ENCODE data around the gene SLC19A1. TPM values are rescaled to one million over a fixed set of nuclear protein-coding genes. Genes with fewer than 3 reads are reported as not detected.

The SLC19A1 gene
- total RNA-seq, 1 experiment from 2014 or later: 21.4 TPM

- DNase-seq: no peak
- no peak overlapping the region for H3K4me3 Mint-ChIP-seq (ENCODE audit: low read depth, unreplicated experiment)
- CTCF ChIA-PET: no interaction called here
- intact Hi-C loops (cut with micrococcal nuclease; ENCODE audit: unreplicated experiment): no loop called here
- no TSS peak for BruUV-seq (replicated peaks)
- TF ChIP-seq, protein P1, sequence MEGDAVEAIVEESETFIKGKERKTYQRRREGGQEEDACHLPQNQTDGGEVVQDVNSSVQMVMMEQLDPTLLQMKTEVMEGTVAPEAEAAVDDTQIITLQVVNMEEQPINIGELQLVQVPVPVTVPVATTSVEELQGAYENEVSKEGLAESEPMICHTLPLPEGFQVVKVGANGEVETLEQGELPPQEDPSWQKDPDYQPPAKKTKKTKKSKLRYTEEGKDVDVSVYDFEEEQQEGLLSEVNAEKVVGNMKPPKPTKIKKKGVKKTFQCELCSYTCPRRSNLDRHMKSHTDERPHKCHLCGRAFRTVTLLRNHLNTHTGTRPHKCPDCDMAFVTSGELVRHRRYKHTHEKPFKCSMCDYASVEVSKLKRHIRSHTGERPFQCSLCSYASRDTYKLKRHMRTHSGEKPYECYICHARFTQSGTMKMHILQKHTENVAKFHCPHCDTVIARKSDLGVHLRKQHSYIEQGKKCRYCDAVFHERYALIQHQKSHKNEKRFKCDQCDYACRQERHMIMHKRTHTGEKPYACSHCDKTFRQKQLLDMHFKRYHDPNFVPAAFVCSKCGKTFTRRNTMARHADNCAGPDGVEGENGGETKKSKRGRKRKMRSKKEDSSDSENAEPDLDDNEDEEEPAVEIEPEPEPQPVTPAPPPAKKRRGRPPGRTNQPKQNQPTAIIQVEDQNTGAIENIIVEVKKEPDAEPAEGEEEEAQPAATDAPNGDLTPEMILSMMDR (IDR thresholded peaks at IDR 0.05; ENCODE audit: unreplicated experiment): no peak
- no peaks in the 10 kb centered on the region for H3K27me3 Mint-ChIP-seq (ENCODE audit: unreplicated experiment)
- H3K9me3 Mint-ChIP-seq (ENCODE audit: low read depth, unreplicated experiment): peaks cover 14% of the 10 kb centered on the region
- H3K4me1 Mint-ChIP-seq (ENCODE audit: low read depth, unreplicated experiment): no peaks in the 10 kb centered on the region
- peaks cover 18% of the 10 kb centered on the region for H3K36me3 Mint-ChIP-seq (ENCODE audit: insufficient read depth, unreplicated experiment)
- no peak overlapping the region for H3K27ac Mint-ChIP-seq (ENCODE audit: unreplicated experiment)
These were observed 19.9 kb downstream of the SLC19A1 start for GRCh38 chr21:45522381-45522780.

DNA sequence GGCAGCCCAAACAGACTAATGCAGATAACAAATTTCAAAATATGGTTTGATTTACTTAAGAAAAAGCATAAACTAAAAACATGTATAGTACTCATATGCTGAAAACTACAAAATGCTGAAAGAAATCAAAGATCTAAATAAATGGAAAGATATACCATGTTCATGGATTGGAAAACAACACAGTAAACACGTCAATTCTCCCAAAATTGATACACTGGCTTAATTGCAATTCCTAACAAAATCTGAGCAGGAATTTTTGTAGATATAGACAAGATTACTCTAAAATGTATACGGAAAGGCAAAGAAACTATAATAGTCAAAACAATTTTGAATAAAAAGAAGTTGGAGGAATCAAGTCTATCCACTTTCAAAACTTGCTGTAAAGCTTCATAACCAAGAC, 21.0 kb downstream of the SLC19A1 start:
- Mint-ChIP-seq H3K27me3 (ENCODE audit: unreplicated experiment) (no peaks in the 10 kb centered on the region), H3K9me3 (ENCODE audit: low read depth, unreplicated experiment) (peaks cover 14% of the 10 kb centered on the region), H3K4me3 (ENCODE audit: low read depth, unreplicated experiment) (no peak overlapping the region), H3K36me3 (ENCODE audit: insufficient read depth, unreplicated experiment) (peaks cover 18% of the 10 kb centered on the region), H3K4me1 (ENCODE audit: low read depth, unreplicated experiment) (no peaks in the 10 kb centered on the region), H3K27ac (ENCODE audit: unreplicated experiment) (no peak overlapping the region)
- CTCF ChIA-PET: no interaction called here
- intact Hi-C loops (cut with micrococcal nuclease; ENCODE audit: unreplicated experiment): no loop called here
- no peak for DNase-seq
- TF ChIP-seq, protein P1 (IDR thresholded peaks at IDR 0.05; ENCODE audit: unreplicated experiment): no peak
- no TSS peak for BruUV-seq (replicated peaks)

GRCh38 chr21:45519182-45519581, 23.1 kb downstream of the SLC19A1 start:
- no peak overlapping the region for H3K27ac Mint-ChIP-seq (ENCODE audit: unreplicated experiment)
- CTCF ChIA-PET: no interaction called here
- DNase-seq: no peak
- TF ChIP-seq, protein P1 (IDR thresholded peaks at IDR 0.05; ENCODE audit: unreplicated experiment): no peak
- peaks cover 14% of the 10 kb centered on the region for H3K9me3 Mint-ChIP-seq (ENCODE audit: low read depth, unreplicated experiment)
- intact Hi-C loops (cut with micrococcal nuclease; ENCODE audit: unreplicated experiment): no loop called here
- H3K27me3 Mint-ChIP-seq (ENCODE audit: unreplicated experiment): no peaks in the 10 kb centered on the region
- no TSS peak for BruUV-seq (replicated peaks)
- H3K4me1 Mint-ChIP-seq (ENCODE audit: low read depth, unreplicated experiment): no peaks in the 10 kb centered on the region
- no peak overlapping the region for H3K4me3 Mint-ChIP-seq (ENCODE audit: low read depth, unreplicated experiment)
- peaks cover 24% of the 10 kb centered on the region for H3K36me3 Mint-ChIP-seq (ENCODE audit: insufficient read depth, unreplicated experiment)

DNA sequence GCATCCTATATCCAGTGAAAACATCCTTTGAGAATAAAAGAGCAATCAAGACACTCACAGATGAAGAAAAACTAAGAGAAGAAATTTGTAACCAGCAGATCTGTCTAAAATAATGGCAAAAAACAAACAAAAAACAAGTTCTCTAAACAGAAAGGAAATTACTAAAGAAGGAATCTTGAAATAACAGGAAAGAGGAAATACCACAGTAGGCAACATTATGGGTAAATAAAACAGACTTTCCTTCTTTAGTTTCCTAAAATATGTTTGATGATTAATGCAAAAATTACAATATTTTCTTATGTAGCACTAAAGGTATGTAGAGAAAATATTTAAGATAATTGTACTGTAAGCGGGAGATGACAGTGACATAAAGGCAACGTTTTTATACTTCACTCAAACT, 23.5 kb downstream of the SLC19A1 start:
- peaks cover 29% of the 10 kb centered on the region for H3K36me3 Mint-ChIP-seq (ENCODE audit: insufficient read depth, unreplicated experiment)
- CTCF ChIA-PET: no interaction called here
- BruUV-seq (replicated peaks): no TSS peak

More for the DNA sequence above, 23.5 kb downstream of the SLC19A1 start:
- intact Hi-C loops (cut with micrococcal nuclease; ENCODE audit: unreplicated experiment): no loop called here
- TF ChIP-seq, protein P1 (IDR thresholded peaks at IDR 0.05; ENCODE audit: unreplicated experiment): no peak
- DNase-seq: no peak
- H3K27me3 Mint-ChIP-seq (ENCODE audit: unreplicated experiment): no peaks in the 10 kb centered on the region
- H3K4me1 Mint-ChIP-seq (ENCODE audit: low read depth, unreplicated experiment): no peaks in the 10 kb centered on the region
- H3K27ac Mint-ChIP-seq (ENCODE audit: unreplicated experiment): no peak overlapping the region
- H3K9me3 Mint-ChIP-seq (ENCODE audit: low read depth, unreplicated experiment): peaks cover 14% of the 10 kb centered on the region
- H3K4me3 Mint-ChIP-seq (ENCODE audit: low read depth, unreplicated experiment): no peak overlapping the region

Measured in Calu3 (cell line).